ENCODE data around the gene MRPS14.

DNA sequence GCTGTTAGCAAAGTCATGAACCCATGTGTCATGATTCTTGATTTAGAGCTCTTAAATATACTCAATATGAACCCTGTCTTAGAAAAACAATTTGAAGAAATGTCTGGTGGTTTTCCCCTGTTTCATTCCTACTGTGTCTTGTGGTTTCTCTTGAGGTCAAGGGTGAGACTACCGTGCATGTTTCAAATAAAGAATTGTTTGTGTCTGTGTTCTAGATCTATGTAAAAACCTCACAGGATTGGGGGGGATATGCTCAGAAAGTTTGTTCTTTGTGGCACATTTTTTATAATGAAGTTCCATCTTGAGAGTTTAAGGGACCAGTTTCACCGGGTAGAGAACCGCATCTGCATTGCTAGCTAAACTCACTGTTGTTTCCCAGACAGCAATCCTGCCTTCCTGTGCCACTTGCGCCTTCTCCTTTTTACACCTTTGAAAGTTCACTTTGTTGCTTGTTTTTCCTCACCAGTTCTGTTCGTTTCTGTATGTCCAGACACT lies 54.4 kb downstream of the MRPS14 start:
- TF ChIP-seq, protein P1, sequence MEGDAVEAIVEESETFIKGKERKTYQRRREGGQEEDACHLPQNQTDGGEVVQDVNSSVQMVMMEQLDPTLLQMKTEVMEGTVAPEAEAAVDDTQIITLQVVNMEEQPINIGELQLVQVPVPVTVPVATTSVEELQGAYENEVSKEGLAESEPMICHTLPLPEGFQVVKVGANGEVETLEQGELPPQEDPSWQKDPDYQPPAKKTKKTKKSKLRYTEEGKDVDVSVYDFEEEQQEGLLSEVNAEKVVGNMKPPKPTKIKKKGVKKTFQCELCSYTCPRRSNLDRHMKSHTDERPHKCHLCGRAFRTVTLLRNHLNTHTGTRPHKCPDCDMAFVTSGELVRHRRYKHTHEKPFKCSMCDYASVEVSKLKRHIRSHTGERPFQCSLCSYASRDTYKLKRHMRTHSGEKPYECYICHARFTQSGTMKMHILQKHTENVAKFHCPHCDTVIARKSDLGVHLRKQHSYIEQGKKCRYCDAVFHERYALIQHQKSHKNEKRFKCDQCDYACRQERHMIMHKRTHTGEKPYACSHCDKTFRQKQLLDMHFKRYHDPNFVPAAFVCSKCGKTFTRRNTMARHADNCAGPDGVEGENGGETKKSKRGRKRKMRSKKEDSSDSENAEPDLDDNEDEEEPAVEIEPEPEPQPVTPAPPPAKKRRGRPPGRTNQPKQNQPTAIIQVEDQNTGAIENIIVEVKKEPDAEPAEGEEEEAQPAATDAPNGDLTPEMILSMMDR (IDR thresholded peaks at IDR 0.05), result no peak
- no peak for TF ChIP-seq POLR2A (IDR thresholded peaks at IDR 0.05)
